Chondrocyte (in vitro differentiated cells): ENCODE data around the gene STAP2. TPM values are rescaled to one million over a fixed set of nuclear protein-coding genes. Genes with fewer than 3 reads are reported as not detected.
"Not testable (repeated sequence)": the region's sequence is repeated elsewhere in the genome, so short reads cannot be mapped to it uniquely, and the experiment has no call there.

Source experiments
- DNase-seq: peaks from one replicate; pipeline ENCODE4 v3.0.0; 2021; ENCODE audit warnings: mixed read lengths, low spot score
- H3K27ac Mint-ChIP-seq: one replicate; pipeline ENCODE4 v1.8.0; 2021; ENCODE audit warnings: mild to moderate bottlenecking, moderate library complexity, mixed read lengths; ENCODE audit not compliant: unreplicated experiment
- H3K27me3 Mint-ChIP-seq: 2 replicates; pipeline ENCODE4 v1.8.0; 2021; ENCODE audit warnings: low read depth, mixed read lengths
- H3K36me3 Mint-ChIP-seq: 2 replicates; pipeline ENCODE4 v1.8.0; 2021; ENCODE audit warnings: low read depth, mixed read lengths
- H3K4me1 Mint-ChIP-seq: 2 replicates; pipeline ENCODE4 v1.8.0; 2021; ENCODE audit warnings: low read depth, mild to moderate bottlenecking, mixed read lengths
- H3K4me3 Mint-ChIP-seq: one replicate; pipeline ENCODE4 v1.8.0; 2021; ENCODE audit warnings: mild to moderate bottlenecking, moderate library complexity, mixed read lengths; ENCODE audit not compliant: unreplicated experiment
- H3K9me3 Mint-ChIP-seq: 2 replicates; pipeline ENCODE4 v1.8.0; 2021; ENCODE audit warnings: low read depth, mixed read lengths
- CTCF ChIP-seq: fragments of 200-600 bp; sonication (generic); IDR thresholded peaks from 2 replicates; pipeline ENCODE4 v1.5.0; 2021; ENCODE audit warnings: antibody characterized with exemption, mild to moderate bottlenecking, moderate library complexity
- total RNA-seq: library from RNA; stranded (reverse); gene quantifications from 3 replicates; pipeline ENCODE4 v1.2.1, GENCODE V29; 2021

Gene STAP2
- total RNA-seq, 1 donor from 2014 or later: 0.85 TPM

GRCh38 chr19:4352701-4353121 is 14.1 kb upstream of the STAP2 start:
- no peak for DNase-seq
- H3K27me3 Mint-ChIP-seq: no peaks in the 10 kb centered on the region
- no peaks in the 10 kb centered on the region for H3K4me1 Mint-ChIP-seq
- no peak overlapping the region for H3K4me3 Mint-ChIP-seq
- H3K27ac Mint-ChIP-seq: no peak overlapping the region
- peak; percentile 95 for TF ChIP-seq CTCF
- H3K9me3 Mint-ChIP-seq: no peaks in the 10 kb centered on the region
- peaks cover 2% of the 10 kb centered on the region for H3K36me3 Mint-ChIP-seq

DNA sequence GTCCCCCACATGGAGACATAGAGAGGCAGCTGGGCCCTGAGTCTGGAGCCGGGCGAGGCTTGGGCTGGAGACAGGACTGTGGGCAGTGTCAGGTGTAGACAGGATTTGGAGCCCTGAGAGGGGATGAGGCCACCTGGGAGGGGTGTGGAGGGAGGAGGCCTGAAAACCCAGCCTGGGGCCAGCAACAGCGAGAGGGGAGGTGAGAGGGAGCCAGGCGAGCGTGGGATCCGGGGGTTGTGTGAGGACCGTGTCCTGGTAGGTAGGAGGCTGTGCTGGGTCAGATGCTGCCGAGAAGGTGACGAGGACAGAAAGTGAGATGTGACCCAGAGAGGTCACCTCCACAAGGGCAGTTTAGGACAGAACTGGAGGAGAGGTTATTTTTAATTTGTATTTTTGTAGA is 12.1 kb upstream of the STAP2 start:
- TF ChIP-seq CTCF: no peak
- Mint-ChIP-seq H3K9me3 (no peaks in the 10 kb centered on the region), H3K36me3 (peaks cover 4% of the 10 kb centered on the region), H3K4me1 (no peaks in the 10 kb centered on the region), H3K27ac (no peak overlapping the region), H3K27me3 (no peaks in the 10 kb centered on the region), H3K4me3 (no peak overlapping the region)
- no peak for DNase-seq

DNA sequence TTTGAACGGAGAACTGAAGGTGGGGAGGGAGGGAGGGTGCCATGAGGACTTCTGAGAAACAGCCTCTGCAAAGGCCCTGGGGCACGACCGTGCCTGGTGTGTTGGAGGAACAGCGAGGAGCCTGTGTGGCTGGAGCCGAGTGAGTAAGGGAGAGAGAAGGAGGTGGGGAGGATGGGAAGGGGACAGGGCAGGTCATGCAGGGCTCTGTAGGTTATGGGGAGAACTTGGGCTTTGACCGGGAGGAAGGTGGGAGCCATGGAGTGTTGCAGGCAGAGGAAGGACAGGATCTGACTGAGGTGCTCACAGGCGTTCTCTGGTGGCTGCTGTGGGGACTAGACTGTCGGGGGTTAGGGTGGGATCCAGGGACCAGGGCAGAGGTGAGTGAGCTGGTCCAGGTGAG is 11.5 kb upstream of the STAP2 start:
- Mint-ChIP-seq H3K36me3 (peaks cover 4% of the 10 kb centered on the region), H3K9me3 (no peaks in the 10 kb centered on the region), H3K27me3 (no peaks in the 10 kb centered on the region), H3K4me3 (no peak overlapping the region), H3K27ac (no peak overlapping the region), H3K4me1 (no peaks in the 10 kb centered on the region)
- no peak for DNase-seq
- no peak for TF ChIP-seq CTCF

GRCh38 chr19:4349225-4349624 is 10.6 kb upstream of the STAP2 start:
- DNase-seq, H3K9me3 Mint-ChIP-seq, H3K27ac Mint-ChIP-seq, H3K36me3 Mint-ChIP-seq, H3K4me1 Mint-ChIP-seq, H3K4me3 Mint-ChIP-seq, H3K27me3 Mint-ChIP-seq: not testable (repeated sequence)

DNA sequence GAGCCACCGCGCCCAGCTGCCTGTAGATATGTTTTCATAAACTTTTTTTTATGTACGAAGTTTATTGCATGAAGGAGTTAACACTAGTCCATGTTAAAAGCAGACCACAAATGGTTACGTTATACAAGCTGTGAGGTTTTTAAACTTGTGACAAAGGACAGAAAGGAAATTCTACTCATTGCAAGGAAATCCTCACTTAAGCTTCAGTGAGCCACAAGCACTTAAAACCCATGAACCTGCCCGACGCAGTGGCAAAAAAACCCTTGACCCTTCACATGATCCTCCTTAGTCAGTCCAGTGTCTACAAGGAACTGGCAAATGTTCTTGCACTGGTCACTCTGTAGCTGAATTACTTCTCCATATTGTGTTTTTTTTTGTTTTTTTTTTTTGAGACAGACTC is 8.9 kb upstream of the STAP2 start:
- Mint-ChIP-seq H3K27me3 (no peaks in the 10 kb centered on the region), H3K4me1 (peaks cover 6% of the 10 kb centered on the region), H3K9me3 (no peaks in the 10 kb centered on the region), H3K36me3 (peaks cover 4% of the 10 kb centered on the region), H3K4me3 (no peak overlapping the region), H3K27ac (no peak overlapping the region)
- DNase-seq: no peak
- TF ChIP-seq CTCF: no peak

DNA sequence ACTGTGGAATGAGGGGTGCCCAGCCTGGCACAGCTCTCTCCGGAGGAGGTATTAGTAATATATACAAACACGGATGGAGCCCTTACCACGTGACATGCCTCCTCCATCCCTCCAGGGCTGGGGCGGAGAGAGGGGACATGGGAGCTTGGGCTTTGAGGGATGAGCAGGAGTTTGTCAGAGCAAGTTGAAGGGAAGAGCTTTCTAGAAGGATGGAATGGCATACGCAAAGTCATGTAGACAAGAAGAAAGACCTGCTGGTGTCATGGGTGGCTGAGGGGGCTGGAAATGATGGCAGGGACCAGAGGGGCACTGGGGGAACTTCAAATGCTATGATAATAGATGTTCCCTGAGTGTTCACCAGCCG is 7.4 kb upstream of the STAP2 start:
- Mint-ChIP-seq H3K27me3 (no peaks in the 10 kb centered on the region), H3K4me3 (no peak overlapping the region), H3K27ac (no peak overlapping the region), H3K9me3 (no peaks in the 10 kb centered on the region), H3K4me1 (peaks cover 10% of the 10 kb centered on the region), H3K36me3 (peaks cover 4% of the 10 kb centered on the region)
- TF ChIP-seq CTCF: no peak
- DNase-seq: no peak
